SJCRH30 (cell line): Measurements from ENCODE around the gene POLL. TPM values are rescaled to one million over a fixed set of nuclear protein-coding genes. Genes with fewer than 3 reads are reported as not detected.

Experiments used
- DNase-seq, 2 experiments: peaks; one replicate each; pipeline ENCODE4 v3.0.0-alpha.2; 2015 to 2020
- H3K27ac ChIP-seq: fragments of 250-450 bp; sonication (Bioruptor Pico); 2 replicates; pipeline ENCODE4 v1.5.1; 2020; ENCODE audit warnings: mild to moderate bottlenecking, moderate library complexity
- H3K27me3 ChIP-seq: fragments of 250-450 bp; sonication (Bioruptor Pico); 2 replicates; pipeline ENCODE4 v1.5.1; 2020; ENCODE audit warnings: mild to moderate bottlenecking, moderate library complexity
- H3K36me3 ChIP-seq: fragments of 250-450 bp; sonication (Bioruptor Pico); 2 replicates; pipeline ENCODE4 v1.5.1; 2020; ENCODE audit warnings: mild to moderate bottlenecking, moderate library complexity
- H3K4me1 ChIP-seq: fragments of 250-450 bp; sonication (Bioruptor Pico); 2 replicates; pipeline ENCODE4 v1.5.1; 2020; ENCODE audit warnings: mild to moderate bottlenecking, moderate library complexity
- H3K4me3 ChIP-seq: fragments of 250-450 bp; sonication (Bioruptor Pico); 2 replicates; pipeline ENCODE4 v1.5.1; 2020; ENCODE audit warnings: mild to moderate bottlenecking, moderate library complexity
- H3K9me3 ChIP-seq: fragments of 250-450 bp; sonication (Bioruptor Pico); replicated peaks from 2 replicates; pipeline ENCODE4 v1.5.1; 2020; ENCODE audit warnings: mild to moderate bottlenecking, moderate library complexity
- total RNA-seq: library from RNA; depleted of rRNA; stranded (reverse); fragments of >200 nt; shearing (Covaris generic); gene quantifications from 2 replicates; pipeline ENCODE4 v1.2.3, GENCODE V29; 2014

The POLL gene
- total RNA-seq, 1 experiment from 2014 or later, result 12.6 TPM

GRCh38 chr10:101572126-101572525, 15.9 kb downstream of the POLL start:
- no peak overlapping the region for H3K4me3 ChIP-seq
- H3K36me3 ChIP-seq, result no peaks in the 10 kb centered on the region
- peaks cover 5% of the 10 kb centered on the region for H3K9me3 ChIP-seq
- H3K4me1 ChIP-seq, result peaks cover 2% of the 10 kb centered on the region
- DNase-seq, result no peak
- no peak overlapping the region for H3K27ac ChIP-seq
- H3K27me3 ChIP-seq, result no peaks in the 10 kb centered on the region

DNA sequence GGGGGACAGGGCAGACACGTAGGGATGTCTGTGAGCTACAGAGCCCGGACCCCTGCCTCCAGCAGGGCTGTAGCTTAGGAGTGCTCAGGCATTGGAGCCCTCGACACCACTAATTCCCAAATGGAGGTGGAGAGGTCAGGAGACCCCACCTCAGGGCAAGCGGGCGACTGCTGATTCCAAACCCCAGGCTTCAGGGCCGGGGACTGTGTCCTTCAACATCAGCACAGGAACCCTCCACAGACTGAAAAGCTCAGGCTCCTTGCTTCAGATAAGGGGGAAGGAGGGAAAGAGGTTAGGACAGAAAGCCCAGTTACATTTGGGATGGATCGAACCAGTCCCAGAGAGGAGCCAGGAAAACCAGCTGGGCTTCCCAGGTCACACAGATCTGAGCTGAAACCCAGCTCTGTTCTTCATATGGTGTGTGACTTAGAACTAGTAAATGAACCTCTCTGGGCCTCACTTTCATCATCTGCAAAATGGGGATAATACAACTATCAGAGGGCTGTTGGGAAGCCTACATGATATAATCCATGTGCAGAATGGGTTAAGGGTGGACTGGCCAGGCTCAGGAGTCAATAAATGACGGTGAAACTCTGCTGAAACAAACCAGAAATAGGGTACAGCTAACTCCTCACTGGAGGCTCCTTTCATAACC, 16.7 kb downstream of the POLL start:
- Histone ChIP-seq H3K36me3 (no peaks in the 10 kb centered on the region), H3K4me1 (peaks cover 5% of the 10 kb centered on the region), H3K27ac (no peak overlapping the region), H3K4me3 (no peak overlapping the region; the same call in 1 of the 2 replicates), H3K27me3 (no peaks in the 10 kb centered on the region), H3K9me3 (peaks cover 5% of the 10 kb centered on the region)
- no peak for DNase-seq

DNA sequence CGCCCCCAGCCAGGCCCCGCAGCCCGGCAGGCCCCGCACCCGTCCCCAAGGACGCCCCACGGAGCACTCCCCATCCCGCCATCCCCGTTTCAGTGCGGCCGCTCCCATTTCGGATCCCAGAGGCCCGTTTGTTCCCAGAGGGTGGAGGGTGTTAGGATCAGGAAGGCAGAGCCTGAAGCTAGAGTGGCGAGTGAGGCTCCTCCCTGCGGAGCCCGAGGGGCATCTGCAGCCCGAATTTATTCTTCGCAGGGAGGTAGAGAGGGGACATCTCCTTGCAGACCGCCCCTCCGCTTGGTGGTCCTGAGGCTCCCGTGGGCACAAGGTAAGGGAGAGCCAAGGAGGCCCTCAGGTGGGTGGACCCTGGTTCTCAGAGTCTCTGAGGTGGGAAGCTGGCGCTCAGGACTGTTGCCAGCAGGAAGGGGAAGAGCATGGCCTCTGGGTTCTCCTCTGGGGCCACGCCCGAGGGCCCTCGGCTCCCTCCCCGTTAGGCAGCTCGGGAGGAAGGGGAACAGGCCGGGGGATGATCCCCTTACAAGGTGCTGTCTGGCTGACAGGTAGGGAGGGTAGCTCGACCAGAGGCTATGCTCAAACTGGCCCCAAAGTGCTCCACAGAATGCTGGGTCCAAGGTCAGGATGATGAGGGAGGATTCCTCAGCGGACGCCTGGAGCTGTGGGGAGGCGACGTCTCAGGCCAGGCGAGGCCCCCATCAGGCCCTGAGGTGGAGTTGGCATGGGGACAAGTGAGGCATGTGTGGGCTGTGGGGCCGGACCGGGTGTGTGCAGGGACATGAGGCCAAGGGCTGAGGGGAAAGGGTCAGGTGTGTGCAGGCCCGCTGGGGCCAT, 17.4 kb downstream of the POLL start:
- peak overlapping the region; percentile 69 for H3K4me3 ChIP-seq
- H3K4me1 ChIP-seq, result peaks cover 5% of the 10 kb centered on the region
- no peaks in the 10 kb centered on the region for H3K36me3 ChIP-seq
- H3K27me3 ChIP-seq, result no peaks in the 10 kb centered on the region
- H3K27ac ChIP-seq, result no peak overlapping the region
- DNase-seq, result peak; percentile 37 to 54
- H3K9me3 ChIP-seq, result peaks cover 5% of the 10 kb centered on the region

- peak; percentile 84 to 90 for DNase-seq
- peaks cover 5% of the 10 kb centered on the region for H3K4me1 ChIP-seq
- peak overlapping the region; percentile 69 for H3K4me3 ChIP-seq
- no peak overlapping the region for H3K27ac ChIP-seq
- H3K27me3 ChIP-seq, result no peaks in the 10 kb centered on the region
- H3K36me3 ChIP-seq, result no peaks in the 10 kb centered on the region
- peaks cover 5% of the 10 kb centered on the region for H3K9me3 ChIP-seq
Measured at GRCh38 chr10:101569622-101570427, 18.2 kb downstream of the POLL start.

DNA sequence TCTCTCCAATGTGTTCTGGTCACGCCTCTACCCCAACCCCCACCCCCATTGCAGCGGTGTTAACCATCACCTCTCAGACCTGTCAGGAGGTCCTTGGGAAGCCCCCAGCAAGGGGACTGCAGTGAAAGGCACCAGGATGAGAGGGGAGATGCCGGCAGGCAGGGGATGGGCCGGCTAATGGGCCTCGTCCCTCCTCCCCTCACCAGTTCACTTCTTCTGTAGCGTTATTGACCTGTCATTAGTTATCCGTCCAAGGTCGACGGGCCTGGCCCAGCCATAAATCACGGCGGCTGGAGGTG, 18.8 kb downstream of the POLL start:
- peak overlapping the region; percentile 69 for H3K4me3 ChIP-seq
- H3K27me3 ChIP-seq, result no peaks in the 10 kb centered on the region
- no peaks in the 10 kb centered on the region for H3K36me3 ChIP-seq
- peaks cover 5% of the 10 kb centered on the region for H3K9me3 ChIP-seq
- H3K27ac ChIP-seq, result no peak overlapping the region
- DNase-seq, result no peak
- peaks cover 5% of the 10 kb centered on the region for H3K4me1 ChIP-seq

DNA sequence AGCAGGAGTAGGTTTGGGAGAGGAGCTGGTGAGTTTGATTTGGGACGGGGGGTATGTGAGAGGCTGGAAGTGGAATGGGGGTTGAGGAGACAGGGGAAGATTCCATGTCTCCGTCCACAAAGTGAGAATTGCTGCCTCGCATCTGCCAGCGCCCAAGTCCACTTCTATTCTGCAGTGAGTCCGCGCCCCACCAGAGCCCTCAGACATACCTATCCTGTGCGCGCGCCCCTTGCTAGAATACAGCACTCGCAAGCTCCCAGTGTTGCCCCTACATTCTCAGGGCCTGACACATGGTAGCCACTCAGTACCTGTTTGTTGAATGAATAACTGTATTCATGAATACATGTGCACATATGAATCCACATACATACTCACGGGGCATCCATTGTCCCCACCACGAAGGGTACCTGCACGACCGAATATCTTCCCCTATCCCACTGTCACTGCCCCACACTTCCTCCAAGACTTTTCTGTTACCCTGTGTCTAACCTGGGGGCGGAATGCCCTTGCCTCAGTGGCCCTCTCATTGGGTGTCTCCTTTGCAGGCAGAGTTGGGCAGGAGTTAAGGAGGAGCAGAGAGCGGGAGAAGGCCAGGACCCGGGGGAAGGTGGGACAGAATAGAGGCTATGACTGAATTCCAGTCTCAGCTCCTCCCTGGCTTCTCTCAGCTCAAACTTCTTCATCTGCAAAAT, 19.9 kb downstream of the POLL start:
- H3K36me3 ChIP-seq, result no peaks in the 10 kb centered on the region
- H3K4me3 ChIP-seq, result no peak overlapping the region
- H3K4me1 ChIP-seq, result peaks cover 5% of the 10 kb centered on the region
- no peak for DNase-seq
- no peaks in the 10 kb centered on the region for H3K27me3 ChIP-seq
- no peak overlapping the region for H3K27ac ChIP-seq
- H3K9me3 ChIP-seq, result peaks cover 5% of the 10 kb centered on the region

GRCh38 chr10:101567165-101568006, 20.7 kb downstream of the POLL start:
- Histone ChIP-seq H3K36me3 (no peaks in the 10 kb centered on the region), H3K4me1 (peaks cover 5% of the 10 kb centered on the region), H3K9me3 (no peaks in the 10 kb centered on the region), H3K4me3 (peak overlapping the region; percentile 54), H3K27me3 (no peaks in the 10 kb centered on the region), H3K27ac (no peak overlapping the region)
- DNase-seq, result peak in 1 of 2 experiments; percentile 44

DNA sequence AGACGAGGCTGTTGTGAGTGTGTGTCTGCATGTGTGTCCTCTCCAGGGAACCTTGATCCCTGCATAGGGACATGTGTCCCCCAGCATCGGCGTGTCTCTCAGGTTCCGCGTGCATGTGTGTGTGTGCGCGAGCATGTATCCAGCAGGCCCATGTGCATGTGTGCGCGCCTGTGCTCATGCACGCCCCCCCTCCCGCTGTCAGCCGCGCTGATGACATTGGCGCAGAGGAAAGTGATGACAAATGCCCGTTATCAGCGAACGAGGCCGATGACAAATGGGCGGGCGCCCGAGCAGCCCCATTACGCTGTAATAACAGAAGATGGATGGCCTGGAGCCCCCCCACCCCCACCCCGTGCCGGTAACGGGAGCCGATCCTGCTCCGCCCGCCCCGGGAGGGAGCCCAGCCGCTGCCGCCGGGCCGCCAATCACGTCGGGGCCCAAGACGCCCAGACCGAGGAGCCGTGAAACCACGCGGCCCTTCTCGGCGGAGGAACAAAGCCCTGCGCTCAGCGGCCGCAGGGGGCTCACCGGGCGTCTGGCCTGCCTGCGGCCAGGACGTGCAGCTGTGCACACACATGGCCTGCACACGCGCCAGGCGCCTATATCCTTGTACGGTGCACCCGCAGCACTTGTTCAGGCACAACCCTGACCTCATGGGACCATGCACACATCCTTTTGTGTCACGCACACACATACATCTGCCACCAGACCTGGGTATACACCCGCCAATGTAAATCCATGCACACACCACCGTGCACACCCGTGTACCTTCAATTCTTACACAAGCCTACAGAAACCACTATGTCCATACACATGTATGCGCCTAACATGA, 21.5 kb downstream of the POLL start:
- peak; percentile 73 to 78 for DNase-seq
- no peaks in the 10 kb centered on the region for H3K9me3 ChIP-seq
- peaks cover 5% of the 10 kb centered on the region for H3K4me1 ChIP-seq
- H3K27me3 ChIP-seq, result no peaks in the 10 kb centered on the region
- no peaks in the 10 kb centered on the region for H3K36me3 ChIP-seq
- H3K27ac ChIP-seq, result peak overlapping the region; percentile 12; the same call in 1 of the 2 replicates
- H3K4me3 ChIP-seq, result peak overlapping the region; percentile 54

- Histone ChIP-seq H3K9me3 (no peaks in the 10 kb centered on the region), H3K4me1 (peaks cover 5% of the 10 kb centered on the region), H3K4me3 (peak overlapping the region; percentile 54), H3K27me3 (no peaks in the 10 kb centered on the region), H3K27ac (no peak overlapping the region), H3K36me3 (no peaks in the 10 kb centered on the region)
- DNase-seq, result peak in 1 of 2 experiments; percentile 27
Measured at GRCh38 chr10:101565936-101566332, 22.1 kb downstream of the POLL start.

- H3K4me3 ChIP-seq, result no peak overlapping the region
- no peaks in the 10 kb centered on the region for H3K36me3 ChIP-seq
- H3K9me3 ChIP-seq, result no peaks in the 10 kb centered on the region
- peaks cover 5% of the 10 kb centered on the region for H3K4me1 ChIP-seq
- H3K27me3 ChIP-seq, result no peaks in the 10 kb centered on the region
- no peak overlapping the region for H3K27ac ChIP-seq
- no peak for DNase-seq
Measured at GRCh38 chr10:101565370-101565900, 22.6 kb downstream of the POLL start.

GRCh38 chr10:101564490-101564991, 23.5 kb downstream of the POLL start:
- Histone ChIP-seq H3K9me3 (no peaks in the 10 kb centered on the region), H3K27me3 (no peaks in the 10 kb centered on the region), H3K4me1 (peaks cover 5% of the 10 kb centered on the region), H3K27ac (no peak overlapping the region), H3K4me3 (no peak overlapping the region), H3K36me3 (no peaks in the 10 kb centered on the region)
- DNase-seq, result no peak

- Histone ChIP-seq H3K27me3 (no peaks in the 10 kb centered on the region), H3K36me3 (no peaks in the 10 kb centered on the region), H3K4me3 (no peak overlapping the region), H3K9me3 (no peaks in the 10 kb centered on the region), H3K27ac (no peak overlapping the region), H3K4me1 (peaks cover 6% of the 10 kb centered on the region)
- peak in 1 of 2 experiments; percentile 46 for DNase-seq
Measured at GRCh38 chr10:101563497-101564040, 24.5 kb downstream of the POLL start.
